Femur (tissue), 1 donor: ENCODE data around the gene SRSF10.
"Not testable (repeated sequence)": the region's sequence is repeated elsewhere in the genome, so short reads cannot be mapped to it uniquely, and the experiment has no call there.

Source experiments
- DNase-seq: peaks from one replicate; pipeline ENCODE4 v3.0.0-alpha.2; 2017

Gene SRSF10

DNA sequence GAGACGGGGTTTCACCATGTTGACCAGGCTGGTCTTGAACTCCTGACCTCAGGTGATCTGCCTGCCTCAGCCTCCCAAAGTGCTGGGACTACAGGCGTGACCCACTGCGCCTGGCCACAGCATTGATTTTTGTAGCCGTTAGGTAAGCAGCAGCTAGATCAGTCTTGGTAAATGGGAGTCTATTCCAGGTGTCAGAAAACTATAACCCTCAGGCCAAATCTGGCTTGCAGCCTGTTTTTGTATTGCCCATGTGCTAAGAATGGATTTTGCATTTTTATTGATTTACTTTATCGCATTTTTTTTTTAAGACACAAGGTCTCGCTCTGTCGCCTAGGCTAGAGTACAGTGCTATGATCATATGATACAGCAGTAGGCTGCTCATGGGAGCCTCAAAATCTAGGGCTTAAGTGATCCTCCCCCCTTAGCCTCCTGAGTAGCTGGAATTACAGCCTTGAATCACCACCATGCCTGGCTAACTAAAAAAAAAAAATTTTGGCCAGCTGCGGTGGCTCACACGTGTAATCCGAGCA lies 16.6 kb upstream of the SRSF10 start:
- DNase-seq: no peak

DNA sequence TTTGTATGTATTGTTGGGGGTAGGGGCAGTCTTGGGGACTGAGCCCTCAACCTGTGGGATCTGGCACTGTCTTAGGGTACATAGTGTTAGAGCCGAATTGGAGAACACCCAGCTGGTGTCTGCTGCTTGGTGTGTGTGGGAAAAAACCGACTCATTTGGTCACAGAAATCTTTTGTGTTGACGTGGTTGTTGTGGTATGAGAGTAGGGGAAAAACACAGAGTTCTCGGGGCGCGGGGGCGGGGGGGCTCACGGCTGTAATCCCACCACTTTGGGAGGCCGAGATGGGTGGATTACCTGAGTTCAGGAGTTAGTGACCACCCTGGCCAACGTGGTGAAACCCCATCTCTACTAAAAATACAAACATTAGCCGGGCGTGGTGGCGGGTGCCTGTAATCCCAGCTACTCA lies 15.3 kb upstream of the SRSF10 start:
- no peak for DNase-seq

- not testable (repeated sequence) for DNase-seq
These were observed 11.9 kb upstream of the SRSF10 start for GRCh38 chr1:23992011-23992410.

DNA sequence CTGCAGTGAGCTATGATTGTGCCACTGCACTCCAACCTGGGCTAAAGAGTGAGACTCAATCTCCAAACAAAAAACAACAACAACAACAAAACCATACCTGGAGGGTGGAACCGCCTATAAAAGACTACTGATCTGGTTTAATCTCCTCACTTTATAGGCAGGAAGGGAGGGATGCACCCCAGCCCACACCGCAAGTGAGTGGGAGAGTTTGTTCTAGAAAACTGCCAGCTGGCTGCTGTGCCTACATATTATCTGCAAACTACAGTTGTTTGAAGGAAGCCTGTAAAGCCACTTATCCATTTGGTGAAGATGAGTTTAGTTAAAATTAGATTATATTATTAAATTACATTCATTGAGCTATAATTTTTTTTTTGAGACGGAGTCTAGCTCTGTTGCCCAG lies 9.1 kb upstream of the SRSF10 start:
- DNase-seq: no peak

DNA sequence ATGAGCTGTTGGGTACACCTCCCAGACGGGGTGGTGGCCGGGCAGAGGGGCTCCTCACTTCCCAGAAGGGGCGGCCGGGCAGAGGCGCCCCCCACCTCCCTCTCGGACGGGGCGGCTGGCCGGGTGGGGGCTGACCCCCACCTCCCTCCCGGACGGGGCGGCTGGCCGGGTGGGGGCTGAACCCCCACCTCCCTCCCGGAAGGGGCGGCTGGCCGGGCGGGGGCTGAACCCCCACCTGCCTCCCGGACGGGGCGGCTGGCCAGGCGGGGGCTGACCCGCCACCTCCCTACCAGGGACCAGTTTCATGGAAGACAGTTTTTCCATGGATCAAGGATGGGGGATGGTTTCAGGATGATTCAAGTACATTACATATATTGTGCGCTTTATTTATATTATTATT lies 6.9 kb upstream of the SRSF10 start:
- DNase-seq: not testable (repeated sequence)

GRCh38 chr1:23984417-23985186 lies 4.5 kb upstream of the SRSF10 start:
- no peak for DNase-seq

GRCh38 chr1:23980728-23981070 lies 572 bp upstream of the SRSF10 start:
- peak; percentile 65 for DNase-seq

DNA sequence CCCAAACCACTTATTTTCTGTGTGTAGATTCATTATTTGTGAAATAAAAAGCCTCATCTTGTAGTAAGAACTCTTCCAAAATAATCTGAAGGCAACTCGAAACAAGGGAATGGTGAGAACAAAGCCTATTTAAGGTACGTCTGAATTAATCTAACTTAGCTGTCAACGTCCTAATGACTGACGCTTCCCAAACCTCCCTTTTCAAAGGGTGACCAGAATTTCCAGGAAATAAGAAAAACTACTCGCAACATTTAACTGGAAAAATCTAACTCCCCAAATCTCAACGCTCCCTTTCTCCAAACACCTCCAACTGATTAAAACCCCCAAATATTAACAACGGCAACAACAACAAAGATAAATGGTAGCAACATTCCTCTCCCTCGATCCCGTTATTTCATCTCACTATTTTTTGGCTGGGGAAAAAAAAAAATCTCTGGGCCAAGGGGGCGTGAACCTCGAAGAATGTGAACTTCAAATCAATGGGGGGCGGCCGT lies 693 bp downstream of the SRSF10 start:
- no peak for DNase-seq

DNA sequence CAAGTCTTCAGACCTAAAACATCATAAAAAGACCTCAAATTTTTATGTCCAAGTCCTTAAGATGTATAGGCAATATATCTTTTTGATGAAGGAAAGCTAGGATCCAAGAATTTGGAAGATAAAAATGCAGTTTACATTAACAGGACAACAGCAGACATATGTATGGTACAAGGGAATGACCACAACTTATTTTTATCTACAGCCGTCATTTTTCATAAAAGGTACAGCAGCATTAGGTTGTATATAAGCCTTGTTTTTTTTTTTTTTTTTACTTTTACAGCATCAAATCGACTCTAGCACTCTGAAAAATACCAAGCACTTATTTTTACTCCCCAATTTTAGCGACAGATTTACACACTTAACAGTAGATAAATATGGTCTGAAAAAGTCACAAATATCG lies 1.3 kb downstream of the SRSF10 start:
- no peak for DNase-seq

DNA sequence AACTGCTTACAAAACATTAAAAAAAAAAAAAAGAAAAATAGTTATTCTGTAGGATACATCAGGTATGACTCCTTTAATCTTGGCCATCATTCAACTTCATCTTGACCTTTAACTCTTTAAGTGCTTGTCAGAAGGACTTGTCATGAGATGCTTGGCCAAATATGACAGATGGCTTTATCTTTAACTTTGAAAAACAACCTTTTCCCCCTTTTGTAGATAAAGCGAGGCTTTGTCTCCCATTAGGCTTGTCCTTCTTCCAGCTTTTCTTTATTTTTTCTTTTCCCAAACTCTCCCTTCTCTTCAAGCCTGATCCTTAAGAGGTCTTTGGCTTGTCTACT lies 2.3 kb downstream of the SRSF10 start:
- no peak for DNase-seq

DNA sequence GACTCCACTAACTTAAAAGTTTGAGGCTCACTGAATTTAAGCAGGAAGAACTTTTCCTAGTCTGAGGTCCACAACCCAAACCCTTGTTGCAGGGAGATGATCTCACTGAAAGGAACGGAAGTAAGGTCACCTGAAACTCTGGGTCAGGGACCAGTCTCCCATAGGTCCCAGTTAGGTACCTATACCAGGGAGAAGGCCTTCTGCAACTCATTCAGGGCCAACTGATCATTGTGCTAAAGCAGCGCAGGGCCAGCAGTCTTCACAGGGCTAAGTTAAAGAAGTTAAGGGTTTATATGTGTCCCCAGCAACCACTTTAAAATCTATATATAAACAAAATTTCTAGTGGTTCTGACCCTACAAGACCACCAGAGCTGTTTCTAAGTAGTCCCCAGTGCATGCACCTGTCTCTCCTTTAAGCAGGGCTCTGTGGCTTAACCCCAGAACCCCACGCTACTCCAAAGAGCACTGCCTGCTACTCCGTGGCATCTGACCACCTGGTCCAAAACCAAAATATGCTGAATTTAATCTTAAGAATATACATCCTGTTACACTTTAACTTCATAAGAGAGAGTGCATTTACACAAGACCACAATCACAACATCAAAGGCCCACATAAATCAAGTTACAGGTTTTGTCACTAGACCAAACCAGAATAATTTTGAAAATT lies 2.8 kb downstream of the SRSF10 start:
- DNase-seq: no peak

GRCh38 chr1:23967871-23968270 lies 12.3 kb downstream of the SRSF10 start:
- no peak for DNase-seq

DNA sequence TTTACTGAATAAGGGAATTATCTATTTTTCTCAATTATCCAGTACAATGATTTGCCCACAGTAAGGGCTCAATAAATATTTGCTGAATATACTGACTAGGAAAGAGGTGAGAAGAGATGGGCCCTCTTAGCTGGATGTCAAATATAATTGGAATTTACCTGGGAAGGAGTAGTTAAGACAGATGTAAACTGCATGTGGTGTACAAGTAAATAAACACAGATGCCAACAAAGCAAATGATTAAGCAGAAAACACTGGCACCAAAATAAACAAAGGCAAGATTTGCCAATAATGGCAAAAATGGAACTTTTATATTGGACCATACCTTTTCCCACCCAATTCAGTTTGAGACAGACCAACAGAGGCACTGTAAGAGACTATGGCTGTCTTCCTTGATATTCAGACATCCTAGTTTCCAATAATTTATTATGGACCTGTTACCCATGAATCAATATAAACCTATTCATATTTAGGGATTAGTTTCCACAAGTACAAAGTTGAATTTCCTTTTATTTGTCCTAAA lies 13.1 kb downstream of the SRSF10 start:
- DNase-seq: no peak

- no peak for DNase-seq
These were observed 15.1 kb downstream of the SRSF10 start for GRCh38 chr1:23964790-23965740.

DNA sequence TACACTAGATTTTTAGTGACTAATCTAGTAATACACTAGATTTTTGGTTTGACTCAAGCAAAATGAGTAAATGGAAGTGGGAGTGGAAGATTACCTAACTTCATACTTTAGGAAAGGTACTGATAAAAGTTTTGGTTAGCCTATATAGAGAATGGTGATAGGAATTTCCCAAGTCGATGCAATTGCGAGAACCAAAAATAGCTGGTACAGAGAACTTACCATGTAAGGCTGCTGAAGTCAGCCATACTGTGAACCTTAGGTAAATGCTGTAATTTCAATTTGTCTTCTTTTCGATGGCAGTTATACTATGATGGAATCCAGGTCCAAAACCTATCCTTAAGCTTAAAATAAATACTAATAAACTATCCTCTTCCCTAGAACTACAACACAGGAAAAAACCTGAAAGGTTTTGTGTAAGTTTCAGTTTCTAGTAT lies 15.9 kb downstream of the SRSF10 start:
- DNase-seq: no peak

GRCh38 chr1:23963617-23964234 lies 16.4 kb downstream of the SRSF10 start:
- no peak for DNase-seq

DNA sequence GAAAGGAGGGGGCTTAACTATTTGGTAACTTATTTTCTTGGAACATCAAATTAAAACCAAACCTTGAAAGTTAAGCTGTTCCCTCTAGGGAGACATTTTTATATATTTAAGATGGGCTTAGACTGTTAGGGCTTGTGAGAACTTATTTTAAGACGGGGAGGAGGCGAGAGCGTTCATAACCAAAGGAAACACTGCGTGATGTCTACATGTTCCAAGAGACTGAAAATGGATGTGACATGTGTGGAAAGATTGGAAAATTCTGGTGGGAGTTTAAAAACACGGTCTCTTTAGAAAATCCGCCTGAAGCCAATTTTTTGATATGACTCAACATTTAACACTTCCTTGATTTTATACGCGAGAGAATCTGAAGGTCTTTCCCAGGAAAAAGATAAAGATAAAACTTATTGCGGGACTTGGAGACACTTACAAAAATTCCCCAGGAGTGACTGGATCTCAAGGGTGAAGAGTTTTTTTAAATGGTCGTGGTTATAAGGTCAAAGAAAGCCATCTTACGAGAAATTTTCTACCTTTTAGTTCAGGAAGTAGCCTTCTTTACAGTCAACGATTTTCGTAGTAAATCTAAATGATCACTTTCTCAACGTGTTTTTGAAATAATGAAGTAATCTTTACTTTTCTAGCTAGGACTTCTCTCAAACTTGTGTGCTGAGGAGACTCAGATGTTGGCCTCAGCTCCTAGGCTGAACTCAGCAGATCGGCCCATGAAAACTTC lies 19.7 kb downstream of the SRSF10 start:
- DNase-seq: no peak

DNA sequence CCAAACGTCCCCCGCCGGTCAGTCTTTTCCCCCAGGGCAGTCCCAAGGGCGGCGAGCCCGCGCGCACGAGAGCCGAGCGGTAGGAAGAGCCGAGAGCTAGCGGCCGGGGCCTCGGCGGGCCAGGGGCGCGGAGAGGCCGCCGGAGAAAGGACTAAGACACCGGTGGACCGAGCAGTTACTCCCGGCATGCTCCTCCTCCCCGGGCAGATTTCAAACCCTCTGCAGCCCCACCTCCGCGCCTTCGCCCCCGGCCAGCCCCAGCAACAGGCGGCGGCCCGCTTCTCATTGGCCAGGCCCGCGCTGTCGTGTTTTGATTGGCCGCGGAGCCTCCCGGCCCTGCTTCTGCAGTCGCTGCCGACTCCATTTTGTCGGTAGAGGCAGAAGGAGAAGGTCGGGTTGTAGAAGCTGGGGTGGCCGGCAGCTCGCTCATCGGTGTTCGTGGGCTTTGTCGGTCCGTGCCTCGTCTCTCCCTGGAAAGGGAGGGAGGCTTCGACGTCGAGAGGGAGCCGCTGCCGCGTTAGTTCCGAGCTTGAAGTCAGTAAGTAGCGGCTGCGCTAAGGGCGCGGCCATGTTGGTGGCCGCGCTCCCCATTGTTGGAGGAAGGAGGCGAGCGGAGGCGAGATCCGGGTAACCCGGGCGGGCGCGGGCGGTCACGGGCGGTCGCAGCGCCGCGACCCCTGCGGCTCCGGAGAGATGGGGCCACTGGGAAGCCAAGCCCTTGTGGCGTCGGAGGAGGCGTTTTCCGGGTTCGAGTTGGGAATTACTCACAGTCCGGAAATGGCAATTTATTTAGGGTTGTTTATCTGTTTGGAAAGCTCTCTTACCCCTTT lies 20.5 kb downstream of the SRSF10 start, which contains the start of gene PNRC2:
Gene PNRC2 (plus strand): TSS at position 368 of the 830 bp plus-strand sequence. CDS start 1,630 bp downstream, outside the sequence.
- peak; percentile 99 for DNase-seq

DNA sequence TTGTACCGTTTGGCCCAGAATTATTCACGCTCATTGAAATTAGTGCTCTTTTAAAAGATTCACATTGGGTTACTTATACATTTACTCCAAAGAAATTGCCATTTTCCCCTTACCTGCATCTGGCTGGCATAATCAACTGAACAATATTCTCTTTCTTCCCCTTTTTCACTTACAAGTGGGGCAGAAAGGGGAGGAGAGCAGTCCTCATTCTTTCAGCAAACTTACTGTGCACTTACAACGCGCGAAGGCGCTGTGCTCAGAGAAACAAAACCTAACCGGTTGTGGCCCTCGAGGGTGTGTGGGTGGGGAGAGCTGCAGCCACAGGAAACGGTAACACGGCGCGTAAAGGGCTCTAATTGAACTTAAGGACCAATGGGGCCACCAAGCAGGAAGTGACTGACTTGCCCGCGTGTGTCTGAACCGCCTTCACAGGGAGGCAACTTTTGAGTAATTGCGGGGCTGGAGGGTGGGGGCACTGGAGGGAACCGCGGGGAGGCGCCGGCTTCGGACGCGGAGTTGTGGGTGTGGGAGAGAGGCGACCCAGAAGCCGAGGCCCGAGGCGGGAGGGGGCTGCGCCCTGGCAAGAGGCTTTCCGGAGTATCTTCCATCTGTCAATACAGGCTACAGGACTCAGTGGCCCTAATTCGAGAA lies 21.2 kb downstream of the SRSF10 start:
- peak; percentile 94 for DNase-seq
